HEK293 (cell line): ENCODE measurements around the gene SETD1B.

Source experiments
- BCL11A ChIP-seq: fragments of 450-650 bp; formaldehyde crosslinking; IDR thresholded peaks from 2 replicates; pipeline ENCODE4 v1.5.1; 2016; ENCODE audit warnings: low read depth, missing biosample characterization, missing genetic modification characterization
- FEZF1 ChIP-seq: fragments of 450-650 bp; formaldehyde crosslinking; IDR thresholded peaks from 2 replicates; pipeline ENCODE4 v1.5.1; 2016; ENCODE audit warnings: missing biosample characterization, missing genetic modification characterization
- GFI1B ChIP-seq: fragments of 450-650 bp; formaldehyde crosslinking; IDR thresholded peaks from 2 replicates; pipeline ENCODE4 v1.5.1; 2016; ENCODE audit warnings: missing biosample characterization, missing genetic modification characterization
- KLF10 ChIP-seq: fragments of 450-650 bp; IDR thresholded peaks from 2 replicates; pipeline ENCODE4 v1.5.1; 2018; ENCODE audit warnings: missing biosample characterization, mild to moderate bottlenecking, missing genetic modification characterization
- OSR2 ChIP-seq: fragments of 450-650 bp; formaldehyde crosslinking; IDR thresholded peaks from 2 replicates; pipeline ENCODE4 v1.5.1; 2016; ENCODE audit warnings: missing biosample characterization, missing genetic modification characterization
- PRDM1 ChIP-seq: fragments of 450-650 bp; formaldehyde crosslinking; IDR thresholded peaks from 2 replicates; pipeline ENCODE4; 2016; ENCODE audit warnings: missing biosample characterization, missing genetic modification characterization
- SP2 ChIP-seq: fragments of 450-650 bp; formaldehyde crosslinking; IDR thresholded peaks from 2 replicates; pipeline ENCODE4 v1.5.1; 2016; ENCODE audit warnings: missing biosample characterization, missing genetic modification characterization
- ZNF24 ChIP-seq: fragments of 450-650 bp; formaldehyde crosslinking; IDR thresholded peaks from 2 replicates; pipeline ENCODE4 v1.5.1; 2016; ENCODE audit warnings: missing biosample characterization, missing genetic modification characterization
- ZNF341 ChIP-seq: fragments of 450-650 bp; formaldehyde crosslinking; IDR thresholded peaks from 2 replicates; pipeline ENCODE4; 2016; ENCODE audit warnings: low read depth, missing biosample characterization, missing genetic modification characterization
- ZNF362 ChIP-seq: fragments of 450-650 bp; formaldehyde crosslinking; IDR thresholded peaks from 2 replicates; pipeline ENCODE4 v1.5.1; 2016; ENCODE audit warnings: missing biosample characterization, missing genetic modification characterization
- ZNF37A ChIP-seq: fragments of 450-650 bp; IDR thresholded peaks from 2 replicates; pipeline ENCODE4 v1.5.1; 2018; ENCODE audit warnings: missing biosample characterization, missing genetic modification characterization
- ZNF394 ChIP-seq: fragments of 450-650 bp; formaldehyde crosslinking; IDR thresholded peaks from 2 replicates; pipeline ENCODE4 v1.5.1; 2016; ENCODE audit warnings: missing biosample characterization, missing genetic modification characterization, mild to moderate bottlenecking, moderate library complexity, borderline replicate concordance
- ZNF423 ChIP-seq: fragments of 450-650 bp; formaldehyde crosslinking; IDR thresholded peaks from 2 replicates; pipeline ENCODE4 v1.5.1; 2016; ENCODE audit warnings: missing biosample characterization, missing genetic modification characterization
- ZNF513 ChIP-seq: fragments of 450-650 bp; IDR thresholded peaks from 2 replicates; pipeline ENCODE4 v1.5.1; 2018; ENCODE audit warnings: missing biosample characterization, missing genetic modification characterization
- ZNF561 ChIP-seq: fragments of 450-650 bp; IDR thresholded peaks from 2 replicates; pipeline ENCODE4 v1.5.1; 2018; ENCODE audit warnings: missing biosample characterization, missing genetic modification characterization, borderline replicate concordance
- ZNF600 ChIP-seq: fragments of 450-650 bp; formaldehyde crosslinking; IDR thresholded peaks from 2 replicates; pipeline ENCODE4 v1.5.1; 2016; ENCODE audit warnings: missing biosample characterization, missing genetic modification characterization
- ZNF624 ChIP-seq: fragments of 450-650 bp; formaldehyde crosslinking; IDR thresholded peaks from 2 replicates; pipeline ENCODE4 v1.5.1; 2017; ENCODE audit warnings: missing biosample characterization, missing genetic modification characterization
- ZNF629 ChIP-seq: fragments of 450-650 bp; formaldehyde crosslinking; IDR thresholded peaks from 2 replicates; pipeline ENCODE4 v1.5.1; 2017; ENCODE audit warnings: missing biosample characterization, missing genetic modification characterization
- ZNF645 ChIP-seq: fragments of 450-650 bp; formaldehyde crosslinking; IDR thresholded peaks from 2 replicates; pipeline ENCODE4; 2016; ENCODE audit warnings: missing biosample characterization, missing genetic modification characterization
- ZNF701 ChIP-seq: fragments of 450-650 bp; formaldehyde crosslinking; IDR thresholded peaks from 2 replicates; pipeline ENCODE4 v1.5.1; 2016; ENCODE audit warnings: missing biosample characterization, missing genetic modification characterization
- ZNF837 ChIP-seq: fragments of 450-650 bp; formaldehyde crosslinking; IDR thresholded peaks from 2 replicates; pipeline ENCODE4 v1.5.1; 2016; ENCODE audit warnings: missing biosample characterization, missing genetic modification characterization
- TF ChIP-seq, protein P1 (sequence below): fragments of 450-650 bp; formaldehyde crosslinking; IDR thresholded peaks from 2 replicates; pipeline ENCODE4 v1.5.1; 2016; ENCODE audit warnings: missing biosample characterization, missing genetic modification characterization
- TF ChIP-seq, protein P2 (sequence below): fragments of 450-650 bp; formaldehyde crosslinking; IDR thresholded peaks from 2 replicates; pipeline ENCODE4 v1.5.1; 2016; ENCODE audit warnings: missing biosample characterization, missing genetic modification characterization
- TF ChIP-seq, protein P3 (sequence below): fragments of 450-650 bp; formaldehyde crosslinking; IDR thresholded peaks from 2 replicates; pipeline ENCODE4 v1.5.1; 2016; ENCODE audit warnings: missing biosample characterization, missing genetic modification characterization
- TF ChIP-seq, protein P4 (sequence below): fragments of 450-650 bp; formaldehyde crosslinking; IDR thresholded peaks from 2 replicates; pipeline ENCODE4 v1.5.1; 2016; ENCODE audit warnings: missing biosample characterization, missing genetic modification characterization

The SETD1B gene

GRCh38 chr12:121805171-121806008 lies 1.6 kb downstream of the SETD1B start (continued):
- TF ChIP-seq ZNF513 (tag by site-specific recombination) (no peak), FEZF1 (tag by site-specific recombination) (no peak), BCL11A (tag by site-specific recombination) (no peak), ZNF394 (peak; percentile 26; the same call in 1 of the 2 replicates), ZNF24 (tag by site-specific recombination) (0 out of 2 replicates have a peak, but pooled peaks have one; percentile 20), SP2 (tag by site-specific recombination) (peak; percentile 23; the same call in 1 of the 2 replicates), KLF10 (tag by site-specific recombination) (peak; percentile 59; the same call in 1 of the 2 replicates), ZNF362 (peak; percentile 97), GFI1B (peak; percentile 44; the same call in 1 of the 2 replicates), ZNF37A (no peak), PRDM1 (tag by site-specific recombination) (peak; percentile 83), OSR2 (tag by site-specific recombination) (peak; percentile 62), ZNF629 (tag by site-specific recombination) (0 out of 2 replicates have a peak, but pooled peaks have one; percentile 12), ZNF645 (no peak), ZNF624 (tag by site-specific recombination) (no peak), ZNF600 (tag by site-specific recombination) (peak; percentile 69), ZNF341 (tag by site-specific recombination) (peak; percentile 46; the same call in 1 of the 2 replicates), ZNF701 (no peak), ZNF837 (0 out of 2 replicates have a peak, but pooled peaks have one; percentile 73), ZNF561 (tag by site-specific recombination) (peak; percentile 66; the same call in 1 of the 2 replicates), ZNF423 (0 out of 2 replicates have a peak, but pooled peaks have one; percentile 10)
- TF ChIP-seq, protein P1, sequence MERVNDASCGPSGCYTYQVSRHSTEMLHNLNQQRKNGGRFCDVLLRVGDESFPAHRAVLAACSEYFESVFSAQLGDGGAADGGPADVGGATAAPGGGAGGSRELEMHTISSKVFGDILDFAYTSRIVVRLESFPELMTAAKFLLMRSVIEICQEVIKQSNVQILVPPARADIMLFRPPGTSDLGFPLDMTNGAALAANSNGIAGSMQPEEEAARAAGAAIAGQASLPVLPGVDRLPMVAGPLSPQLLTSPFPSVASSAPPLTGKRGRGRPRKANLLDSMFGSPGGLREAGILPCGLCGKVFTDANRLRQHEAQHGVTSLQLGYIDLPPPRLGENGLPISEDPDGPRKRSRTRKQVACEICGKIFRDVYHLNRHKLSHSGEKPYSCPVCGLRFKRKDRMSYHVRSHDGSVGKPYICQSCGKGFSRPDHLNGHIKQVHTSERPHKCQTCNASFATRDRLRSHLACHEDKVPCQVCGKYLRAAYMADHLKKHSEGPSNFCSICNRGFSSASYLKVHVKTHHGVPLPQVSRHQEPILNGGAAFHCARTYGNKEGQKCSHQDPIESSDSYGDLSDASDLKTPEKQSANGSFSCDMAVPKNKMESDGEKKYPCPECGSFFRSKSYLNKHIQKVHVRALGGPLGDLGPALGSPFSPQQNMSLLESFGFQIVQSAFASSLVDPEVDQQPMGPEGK (tag by site-specific recombination): peak; percentile 18; the same call in 1 of the 2 replicates
- TF ChIP-seq, protein P2, sequence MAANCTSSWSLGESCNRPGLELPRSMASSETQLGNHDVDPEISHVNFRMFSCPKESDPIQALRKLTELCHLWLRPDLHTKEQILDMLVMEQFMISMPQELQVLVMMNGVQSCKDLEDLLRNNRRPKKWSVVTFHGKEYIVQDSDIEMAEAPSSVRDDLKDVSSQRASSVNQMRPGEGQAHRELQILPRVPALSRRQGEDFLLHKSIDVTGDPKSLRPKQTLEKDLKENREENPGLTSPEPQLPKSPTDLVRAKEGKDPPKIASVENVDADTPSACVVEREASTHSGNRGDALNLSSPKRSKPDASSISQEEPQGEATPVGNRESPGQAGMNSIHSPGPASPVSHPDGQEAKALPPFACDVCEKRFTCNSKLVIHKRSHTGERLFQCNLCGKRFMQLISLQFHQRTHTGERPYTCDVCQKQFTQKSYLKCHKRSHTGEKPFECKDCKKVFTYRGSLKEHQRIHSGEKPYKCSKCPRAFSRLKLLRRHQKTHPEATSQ: 0 out of 2 replicates have a peak, but pooled peaks have one; percentile 44
- TF ChIP-seq, protein P3, sequence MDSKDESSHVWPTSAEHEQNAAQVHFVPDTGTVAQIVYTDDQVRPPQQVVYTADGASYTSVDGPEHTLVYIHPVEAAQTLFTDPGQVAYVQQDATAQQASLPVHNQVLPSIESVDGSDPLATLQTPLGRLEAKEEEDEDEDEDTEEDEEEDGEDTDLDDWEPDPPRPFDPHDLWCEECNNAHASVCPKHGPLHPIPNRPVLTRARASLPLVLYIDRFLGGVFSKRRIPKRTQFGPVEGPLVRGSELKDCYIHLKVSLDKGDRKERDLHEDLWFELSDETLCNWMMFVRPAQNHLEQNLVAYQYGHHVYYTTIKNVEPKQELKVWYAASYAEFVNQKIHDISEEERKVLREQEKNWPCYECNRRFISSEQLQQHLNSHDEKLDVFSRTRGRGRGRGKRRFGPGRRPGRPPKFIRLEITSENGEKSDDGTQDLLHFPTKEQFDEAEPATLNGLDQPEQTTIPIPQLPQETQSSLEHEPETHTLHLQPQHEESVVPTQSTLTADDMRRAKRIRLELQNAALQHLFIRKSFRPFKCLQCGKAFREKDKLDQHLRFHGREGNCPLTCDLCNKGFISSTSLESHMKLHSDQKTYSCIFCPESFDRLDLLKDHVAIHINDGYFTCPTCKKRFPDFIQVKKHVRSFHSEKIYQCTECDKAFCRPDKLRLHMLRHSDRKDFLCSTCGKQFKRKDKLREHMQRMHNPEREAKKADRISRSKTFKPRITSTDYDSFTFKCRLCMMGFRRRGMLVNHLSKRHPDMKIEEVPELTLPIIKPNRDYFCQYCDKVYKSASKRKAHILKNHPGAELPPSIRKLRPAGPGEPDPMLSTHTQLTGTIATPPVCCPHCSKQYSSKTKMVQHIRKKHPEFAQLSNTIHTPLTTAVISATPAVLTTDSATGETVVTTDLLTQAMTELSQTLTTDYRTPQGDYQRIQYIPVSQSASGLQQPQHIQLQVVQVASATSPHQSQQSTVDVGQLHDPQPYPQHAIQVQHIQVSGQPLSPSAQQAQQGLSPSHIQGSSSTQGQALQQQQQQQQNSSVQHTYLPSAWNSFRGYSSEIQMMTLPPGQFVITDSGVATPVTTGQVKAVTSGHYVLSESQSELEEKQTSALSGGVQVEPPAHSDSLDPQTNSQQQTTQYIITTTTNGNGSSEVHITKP (tag by site-specific recombination): peak; percentile 94
- TF ChIP-seq, protein P4, sequence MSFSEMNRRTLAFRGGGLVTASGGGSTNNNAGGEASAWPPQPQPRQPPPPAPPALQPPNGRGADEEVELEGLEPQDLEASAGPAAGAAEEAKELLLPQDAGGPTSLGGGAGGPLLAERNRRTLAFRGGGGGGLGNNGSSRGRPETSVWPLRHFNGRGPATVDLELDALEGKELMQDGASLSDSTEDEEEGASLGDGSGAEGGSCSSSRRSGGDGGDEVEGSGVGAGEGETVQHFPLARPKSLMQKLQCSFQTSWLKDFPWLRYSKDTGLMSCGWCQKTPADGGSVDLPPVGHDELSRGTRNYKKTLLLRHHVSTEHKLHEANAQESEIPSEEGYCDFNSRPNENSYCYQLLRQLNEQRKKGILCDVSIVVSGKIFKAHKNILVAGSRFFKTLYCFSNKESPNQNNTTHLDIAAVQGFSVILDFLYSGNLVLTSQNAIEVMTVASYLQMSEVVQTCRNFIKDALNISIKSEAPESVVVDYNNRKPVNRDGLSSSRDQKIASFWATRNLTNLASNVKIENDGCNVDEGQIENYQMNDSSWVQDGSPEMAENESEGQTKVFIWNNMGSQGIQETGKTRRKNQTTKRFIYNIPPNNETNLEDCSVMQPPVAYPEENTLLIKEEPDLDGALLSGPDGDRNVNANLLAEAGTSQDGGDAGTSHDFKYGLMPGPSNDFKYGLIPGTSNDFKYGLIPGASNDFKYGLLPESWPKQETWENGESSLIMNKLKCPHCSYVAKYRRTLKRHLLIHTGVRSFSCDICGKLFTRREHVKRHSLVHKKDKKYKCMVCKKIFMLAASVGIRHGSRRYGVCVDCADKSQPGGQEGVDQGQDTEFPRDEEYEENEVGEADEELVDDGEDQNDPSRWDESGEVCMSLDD (tag by site-specific recombination): no peak
